Ishikawa (cell line): ENCODE measurements around the gene PLCH1.

Source experiments
- CEBPB ChIP-seq: IDR thresholded peaks from 2 replicates; pipeline ENCODE4 v1.6.1; 2012
- CREB1 ChIP-seq: IDR thresholded peaks from 2 replicates; pipeline ENCODE4 v1.6.1; 2012; ENCODE audit warnings: low read depth
- EGR1 ChIP-seq: IDR thresholded peaks from 2 replicates; pipeline ENCODE4 v1.6.1; 2012
- EP300 ChIP-seq: IDR thresholded peaks from 2 replicates; pipeline ENCODE4 v1.6.1; 2012; ENCODE audit warnings: borderline replicate concordance
- FOXM1 ChIP-seq: IDR thresholded peaks from 2 replicates; pipeline ENCODE4 v1.6.1; 2012; ENCODE audit warnings: low read depth, borderline replicate concordance
- NFIC ChIP-seq: IDR thresholded peaks from 2 replicates; pipeline ENCODE4 v1.6.1; 2012
- RAD21 ChIP-seq: IDR thresholded peaks from 2 replicates; pipeline ENCODE4 v1.6.1; 2012; ENCODE audit warnings: low read depth
- TAF1 ChIP-seq: IDR thresholded peaks from 2 replicates; pipeline ENCODE4 v1.6.1; 2012; ENCODE audit warnings: low read depth, mild to moderate bottlenecking
- TCF12 ChIP-seq: IDR thresholded peaks from 2 replicates; pipeline ENCODE4 v1.6.1; 2012; ENCODE audit warnings: low read depth
- TEAD4 ChIP-seq: IDR thresholded peaks from 2 replicates; pipeline ENCODE4 v1.6.1; 2012
- YY1 ChIP-seq: IDR thresholded peaks from 2 replicates; pipeline ENCODE4 v1.6.1; 2012; ENCODE audit warnings: low read depth
- ZBTB7A ChIP-seq: IDR thresholded peaks from 2 replicates; pipeline ENCODE4 v1.6.1; 2012; ENCODE audit warnings: low read depth
- TF ChIP-seq, protein P1 (sequence below): IDR thresholded peaks from 2 replicates; pipeline ENCODE4 v1.6.1; 2012
- TF ChIP-seq, protein P2 (sequence below): IDR thresholded peaks from 2 replicates; pipeline ENCODE4 v1.6.1; 2012
- TF ChIP-seq, protein P3 (sequence below): IDR thresholded peaks from 2 replicates; pipeline ENCODE4 v1.6.1; 2012; ENCODE audit warnings: low read depth, mild to moderate bottlenecking

Gene PLCH1

DNA sequence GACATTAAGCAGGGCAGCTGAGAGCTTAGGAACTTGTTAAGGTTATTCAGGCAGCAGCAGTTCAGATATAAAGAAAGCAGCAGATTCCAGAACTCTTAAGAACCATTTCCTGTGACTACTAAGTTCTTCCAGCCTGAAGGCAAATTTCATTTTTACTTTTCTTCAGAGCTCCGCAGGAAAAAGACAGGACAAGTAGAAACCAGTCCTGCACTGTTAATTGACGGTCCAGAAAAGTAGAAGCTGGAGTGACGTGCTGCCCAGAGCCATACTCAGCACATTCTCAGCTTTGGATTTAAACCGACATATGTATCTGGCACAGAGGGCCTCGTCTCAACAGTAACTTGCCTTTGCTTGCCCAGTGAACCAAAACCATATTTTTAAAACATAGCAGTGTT lies 232.0 kb downstream of the PLCH1 start:
- TF ChIP-seq FOXM1 (no peak), TCF12 (no peak), TEAD4 (no peak), NFIC (no peak), CREB1 (no peak), TAF1 (no peak), EP300 (no peak), CEBPB (no peak), EGR1 (no peak), RAD21 (no peak), YY1 (no peak), ZBTB7A (no peak)
- TF ChIP-seq, protein P1, sequence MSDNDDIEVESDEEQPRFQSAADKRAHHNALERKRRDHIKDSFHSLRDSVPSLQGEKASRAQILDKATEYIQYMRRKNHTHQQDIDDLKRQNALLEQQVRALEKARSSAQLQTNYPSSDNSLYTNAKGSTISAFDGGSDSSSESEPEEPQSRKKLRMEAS, result no peak
- TF ChIP-seq, protein P2, sequence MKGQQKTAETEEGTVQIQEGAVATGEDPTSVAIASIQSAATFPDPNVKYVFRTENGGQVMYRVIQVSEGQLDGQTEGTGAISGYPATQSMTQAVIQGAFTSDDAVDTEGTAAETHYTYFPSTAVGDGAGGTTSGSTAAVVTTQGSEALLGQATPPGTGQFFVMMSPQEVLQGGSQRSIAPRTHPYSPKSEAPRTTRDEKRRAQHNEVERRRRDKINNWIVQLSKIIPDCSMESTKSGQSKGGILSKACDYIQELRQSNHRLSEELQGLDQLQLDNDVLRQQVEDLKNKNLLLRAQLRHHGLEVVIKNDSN, result no peak
- TF ChIP-seq, protein P3, sequence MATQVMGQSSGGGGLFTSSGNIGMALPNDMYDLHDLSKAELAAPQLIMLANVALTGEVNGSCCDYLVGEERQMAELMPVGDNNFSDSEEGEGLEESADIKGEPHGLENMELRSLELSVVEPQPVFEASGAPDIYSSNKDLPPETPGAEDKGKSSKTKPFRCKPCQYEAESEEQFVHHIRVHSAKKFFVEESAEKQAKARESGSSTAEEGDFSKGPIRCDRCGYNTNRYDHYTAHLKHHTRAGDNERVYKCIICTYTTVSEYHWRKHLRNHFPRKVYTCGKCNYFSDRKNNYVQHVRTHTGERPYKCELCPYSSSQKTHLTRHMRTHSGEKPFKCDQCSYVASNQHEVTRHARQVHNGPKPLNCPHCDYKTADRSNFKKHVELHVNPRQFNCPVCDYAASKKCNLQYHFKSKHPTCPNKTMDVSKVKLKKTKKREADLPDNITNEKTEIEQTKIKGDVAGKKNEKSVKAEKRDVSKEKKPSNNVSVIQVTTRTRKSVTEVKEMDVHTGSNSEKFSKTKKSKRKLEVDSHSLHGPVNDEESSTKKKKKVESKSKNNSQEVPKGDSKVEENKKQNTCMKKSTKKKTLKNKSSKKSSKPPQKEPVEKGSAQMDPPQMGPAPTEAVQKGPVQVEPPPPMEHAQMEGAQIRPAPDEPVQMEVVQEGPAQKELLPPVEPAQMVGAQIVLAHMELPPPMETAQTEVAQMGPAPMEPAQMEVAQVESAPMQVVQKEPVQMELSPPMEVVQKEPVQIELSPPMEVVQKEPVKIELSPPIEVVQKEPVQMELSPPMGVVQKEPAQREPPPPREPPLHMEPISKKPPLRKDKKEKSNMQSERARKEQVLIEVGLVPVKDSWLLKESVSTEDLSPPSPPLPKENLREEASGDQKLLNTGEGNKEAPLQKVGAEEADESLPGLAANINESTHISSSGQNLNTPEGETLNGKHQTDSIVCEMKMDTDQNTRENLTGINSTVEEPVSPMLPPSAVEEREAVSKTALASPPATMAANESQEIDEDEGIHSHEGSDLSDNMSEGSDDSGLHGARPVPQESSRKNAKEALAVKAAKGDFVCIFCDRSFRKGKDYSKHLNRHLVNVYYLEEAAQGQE, result no peak

DNA sequence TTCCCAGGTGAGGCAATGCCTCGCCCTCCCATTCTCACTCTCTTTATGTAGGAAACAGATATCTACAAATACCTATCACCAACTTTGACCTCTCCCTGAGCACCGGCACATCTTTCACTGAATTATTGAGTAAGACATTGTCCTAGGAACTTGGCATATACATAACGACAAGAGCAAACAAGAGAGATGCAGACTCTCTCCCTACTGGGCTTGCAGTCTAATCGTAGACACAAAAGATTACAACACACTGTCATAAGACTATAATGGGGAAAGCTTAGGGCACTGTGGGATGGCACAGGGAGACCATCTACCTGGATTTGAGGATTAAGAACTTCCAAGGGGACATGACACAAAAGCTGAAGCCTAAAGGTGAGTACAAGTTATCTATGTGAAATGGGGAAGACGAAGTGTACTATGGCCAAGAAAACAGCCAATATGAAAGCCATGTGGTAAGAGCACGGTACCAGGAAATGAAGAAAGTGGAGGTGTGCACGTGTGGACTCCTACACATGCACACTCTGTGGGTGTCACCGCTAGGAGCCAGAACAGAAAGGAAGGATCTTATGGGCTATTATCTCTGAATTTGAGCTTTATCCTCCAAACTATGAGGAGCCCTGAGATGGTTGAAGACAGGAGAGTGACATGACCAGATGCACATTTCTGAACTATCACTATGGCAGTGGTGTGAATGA lies 232.6 kb downstream of the PLCH1 start:
- TF ChIP-seq TEAD4 (no peak), CEBPB (no peak), ZBTB7A (no peak), NFIC (no peak), YY1 (no peak)
- TF ChIP-seq, protein P2, result no peak
- TF ChIP-seq, protein P3, result no peak

DNA sequence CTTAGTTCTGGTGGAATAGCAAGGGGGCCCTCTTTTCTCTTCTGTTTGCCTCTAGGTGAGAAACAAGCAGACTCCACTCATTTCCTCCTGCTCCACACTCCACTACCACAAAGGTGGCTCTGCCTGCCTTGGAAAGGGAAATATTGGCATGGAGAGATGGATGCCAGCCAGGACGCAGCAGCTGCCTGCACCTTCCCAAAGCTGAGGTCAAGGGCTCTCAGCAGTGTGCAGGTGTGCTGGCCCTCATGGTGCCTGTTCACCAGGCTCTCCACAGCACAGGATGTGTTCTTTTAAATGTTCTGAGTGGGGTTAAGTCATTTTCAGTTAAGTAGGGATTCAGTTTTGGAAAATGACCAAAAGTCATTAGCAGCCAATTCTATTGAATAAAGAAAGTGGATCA lies 240.2 kb downstream of the PLCH1 start:
- TF ChIP-seq YY1 (no peak), TAF1 (no peak), ZBTB7A (no peak), CREB1 (no peak)
- TF ChIP-seq, protein P1, result no peak

DNA sequence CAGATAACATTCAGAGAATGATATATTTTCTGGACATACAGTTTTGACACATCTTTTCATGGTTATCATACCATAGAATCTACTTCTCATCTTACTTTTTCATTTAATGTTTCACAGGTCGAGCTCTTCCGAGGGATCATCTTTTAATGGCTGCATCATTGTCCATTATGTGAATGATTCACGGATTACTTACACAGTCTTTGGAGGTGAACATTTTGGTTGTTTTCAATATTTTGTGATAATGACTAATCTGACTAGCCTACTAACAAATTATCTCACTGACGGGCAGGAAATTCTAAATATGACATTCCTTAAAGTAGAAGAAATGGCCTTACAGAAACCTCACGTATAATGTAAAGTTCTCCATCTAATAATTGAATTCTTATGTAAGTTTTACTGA lies 242.2 kb downstream of the PLCH1 start:
- TF ChIP-seq, protein P2, result no peak
- TF ChIP-seq TCF12 (no peak), ZBTB7A (no peak), YY1 (no peak)
- TF ChIP-seq, protein P3, result no peak
